ENCODE results near the gene SLC24A3.

- TF ChIP-seq CTCF (IDR thresholded peaks at IDR 0.05) = no peak
- no peak for TF ChIP-seq ZFX (IDR thresholded peaks at IDR 0.05; ENCODE audit: borderline replicate concordance)
Measured at GRCh38 chr20:19729672-19730071, 517.2 kb downstream of the SLC24A3 start.
